GM12878 (cell line): Measurements from ENCODE around the gene CCDC81. TPM values are rescaled to one million over a fixed set of nuclear protein-coding genes. Genes with fewer than 3 reads are reported as not detected.

ENCODE experiments used
- ATAC-seq: fragments of 200-7000 bp; cut with Tn5 transposase; 3 replicates; pipeline ENCODE4 v1.9.1; 2020; ENCODE audit warnings: mild to moderate bottlenecking, moderate library complexity
- BruUV-seq: library from RNA; stranded (reverse); fragments of 400-500 nt; replicated peaks from 2 replicates; lab custom pipeline; 2021; lab: Mats Ljungman, UMichigan
- CTCF ChIA-PET: fragments of 300-600 bp; sonication (Branson Sonifier 250); formaldehyde crosslinking; extraction: SDS; loops from one replicate; lab custom pipeline; 2021; ENCODE audit warnings: inconsistent platforms; lab: Yijun Ruan, JAX
- POLR2A ChIA-PET: fragments of 350-600 bp; formaldehyde crosslinking; extraction: SDS; loops from one replicate; lab custom pipeline; 2021; ENCODE audit warnings: inconsistent platforms; lab: Charles Lee
- RAD21 ChIA-PET: fragments of 300-600 bp; sonication (Branson Sonifier 250); formaldehyde crosslinking; loops from one replicate; lab custom pipeline; 2023; ENCODE audit warnings: antibody characterized with exemption; ENCODE audit not compliant: unreplicated experiment; lab: Charles Lee
- SMC1A ChIA-PET: fragments of 300-600 bp; sonication (Branson Sonifier 250); formaldehyde crosslinking; loops from one replicate; lab custom pipeline; 2023; ENCODE audit not compliant: unreplicated experiment, uncharacterized antibody; lab: Charles Lee
- DNase-seq: peaks from one replicate; pipeline ENCODE4 v3.0.0-alpha.2; 2011; ENCODE audit warnings: low read depth, low spot score
- FAIRE-seq: peaks from 3 replicates; lab custom pipeline; 2011; peaks lifted over from hg19 to GRCh38; lab: Jason Lieb, UNC
- H2AFZ ChIP-seq: 2 replicates; pipeline ENCODE4 v1.6.0; 2011; ENCODE audit warnings: low read depth, low read length, control low read depth; ENCODE audit not compliant: control insufficient read depth
- H3K27ac ChIP-seq: 2 replicates; pipeline ENCODE4 v1.5.1; 2011; ENCODE audit warnings: control low read depth; ENCODE audit not compliant: control insufficient read depth, insufficient read depth
- H3K27me3 ChIP-seq, 2 experiments: replicated peaks in 1 of 2; 2 replicates each; pipeline versions ENCODE4 v1.6.0 to v1.6.1; 2011; ENCODE audit warnings: low read length in 1 of 2; ENCODE audit not compliant: control insufficient read depth in 2 of 2, insufficient read depth in 2 of 2
- H3K36me3 ChIP-seq, 2 experiments: 2 replicates each; pipeline ENCODE4 v1.5.1; 2011; ENCODE audit warnings: low read length in 1 of 2; ENCODE audit not compliant: control insufficient read depth in 2 of 2, insufficient read depth in 2 of 2
- H3K4me1 ChIP-seq: 2 replicates; pipeline ENCODE4 v1.6.1; 2011; ENCODE audit warnings: mild to moderate bottlenecking, low read length, moderate library complexity, mixed read lengths; ENCODE audit not compliant: control insufficient read depth, insufficient read depth
- H3K4me2 ChIP-seq: 2 replicates; pipeline ENCODE4 v1.6.0; 2011; ENCODE audit warnings: control low read depth; ENCODE audit not compliant: control insufficient read depth, insufficient read depth
- H3K4me3 ChIP-seq: fragments of 200-600 bp; sonication (generic); 2 replicates; pipeline ENCODE4 v1.5.1; 2016
- H3K79me2 ChIP-seq: 2 replicates; pipeline ENCODE4 v1.6.0; 2011; ENCODE audit warnings: low read length; ENCODE audit not compliant: control insufficient read depth, insufficient read depth
- H3K9ac ChIP-seq: 2 replicates; pipeline ENCODE4 v1.8.0; 2011; ENCODE audit warnings: low read length, control low read depth, mixed read lengths; ENCODE audit not compliant: control insufficient read depth, insufficient read depth
- H3K9me3 ChIP-seq: replicated peaks from 3 replicates; pipeline ENCODE4 v1.5.1; 2011; ENCODE audit warnings: mild to moderate bottlenecking, low read length; ENCODE audit not compliant: control insufficient read depth, insufficient read depth
- H4K20me1 ChIP-seq: 2 replicates; pipeline ENCODE4 v1.6.0; 2011; ENCODE audit not compliant: control insufficient read depth, insufficient read depth
- BRCA1 ChIP-seq: IDR thresholded peaks from 2 replicates; pipeline ENCODE4 v1.6.1; 2011; ENCODE audit warnings: low read depth, low read length, improper control_type of control experiment
- CEBPB ChIP-seq, 2 experiments: fragments of 150-350 bp in 1 of 2; IDR thresholded peaks; 2 replicates each; pipeline ENCODE4 v1.6.1; 2012 to 2014; ENCODE audit warnings: low read depth in 2 of 2, low read length in 2 of 2, borderline replicate concordance in 1 of 2, inconsistent platforms in 1 of 2
- EED ChIP-seq: sonication (generic); IDR thresholded peaks from 2 replicates; pipeline ENCODE4 v1.6.1; 2016; ENCODE audit warnings: antibody characterized with exemption, low read depth
- FOS ChIP-seq: IDR thresholded peaks from 3 replicates; pipeline ENCODE4 v1.6.1; 2011; ENCODE audit warnings: borderline replicate concordance; ENCODE audit not compliant: insufficient read length; ENCODE audit errors: extremely low read depth
- FOXK2 ChIP-seq: fragments of 450-650 bp; IDR thresholded peaks from 2 replicates; pipeline ENCODE4 v1.6.1; 2017; ENCODE audit warnings: mild to moderate bottlenecking, moderate library complexity
- MEF2B ChIP-seq: fragments of 450-650 bp; IDR thresholded peaks from 2 replicates; pipeline ENCODE4 v1.6.1; 2018; ENCODE audit warnings: mild to moderate bottlenecking, moderate library complexity; ENCODE audit not compliant: partially characterized antibody, poor library complexity, severe bottlenecking
- MYB ChIP-seq: fragments of 150-350 bp; IDR thresholded peaks from 2 replicates; pipeline ENCODE4 v1.6.1; 2014; ENCODE audit warnings: mild to moderate bottlenecking, low read depth, low read length, borderline replicate concordance
- NFYB ChIP-seq: IDR thresholded peaks from 2 replicates; pipeline ENCODE4 v1.6.1; 2011; ENCODE audit warnings: low read depth, mild to moderate bottlenecking, low read length, improper control_type of control experiment, moderate library complexity; ENCODE audit not compliant: insufficient read depth
- NRF1 ChIP-seq: conservative IDR thresholded peaks from 2 replicates; pipeline ENCODE4 v1.6.1; 2011; ENCODE audit warnings: mild to moderate bottlenecking, low read depth, low read length, improper control_type of control experiment
- RAD21 ChIP-seq: IDR thresholded peaks from 2 replicates; pipeline ENCODE4 v1.6.1; 2011; ENCODE audit warnings: mild to moderate bottlenecking, low read depth, low read length, moderate library complexity; ENCODE audit not compliant: insufficient read depth
- RBBP5 ChIP-seq: fragments of 200-600 bp; sonication (generic); conservative IDR thresholded peaks from 2 replicates; pipeline ENCODE4 v1.6.1; 2016
- SIN3A ChIP-seq: IDR thresholded peaks from 2 replicates; pipeline ENCODE4 v1.6.1; 2012; ENCODE audit warnings: low read depth, low read length, improper control_type of control experiment
- WGBS: methylation state at CpG from one replicate; pipeline ENCODE4 v1.1.6; 2016; ENCODE audit warnings: low lambda C conversion rate; ENCODE audit not compliant: insufficient replicate concordance, insufficient coverage; ENCODE audit errors: missing lambda C conversion rate; 5-methylcytosine and 5-hydroxymethylcytosine counted together
- in situ Hi-C: fragments of 300-500 bp; cut with MboI; formaldehyde crosslinking; loops from 9 replicates; pipeline ENCODE4 v1.14.3; 2018; ENCODE audit warnings: mixed read lengths
- intact Hi-C: fragments of 100-400 bp; cut with micrococcal nuclease; formaldehyde crosslinking; loops from one replicate; pipeline ENCODE4 v1.14.2; 2022; ENCODE audit not compliant: unreplicated experiment
- polyA plus RNA-seq, 11 experiments: library from polyadenylated mRNA; depleted of rRNA in 4 of 11; unstranded in 6 of 11; stranded (reverse) in 5 of 11; fragments of >200 nt; fragmentation: Nextera tagmentation in 4 of 11; fragmentation: Illumina TruSeq in 1 of 11; extraction: Ambion mirVana in 4 of 11; extraction: Trizol in 1 of 11; gene quantifications; 1 replicate in 1 of 11; 2 replicates in 10 of 11; pipeline versions ENCODE4 v1.2.1 to v1.2.3, GENCODE V29; 2011 to 2016; ENCODE audit warnings: inconsistent platforms in 2 of 11, missing spikeins in 2 of 11, low read depth in 1 of 11
- total RNA-seq, 4 experiments: library from RNA; depleted of rRNA in 3 of 4; stranded (reverse); fragments of >200 nt in 3 of 4; fragmentation: Illumina TruSeq in 1 of 4; extraction: Trizol in 1 of 4; gene quantifications; 2 replicates each; pipeline versions ENCODE4 v1.2.1 to v1.2.3, GENCODE V29; 2013 to 2021
- TF ChIP-seq, protein P1 (sequence below): IDR thresholded peaks from 2 replicates; pipeline ENCODE4 v1.6.1; 2011; ENCODE audit warnings: low read depth, low read length, improper control_type of control experiment, borderline replicate concordance
- TF ChIP-seq, protein P2 (sequence below): fragments of 450-650 bp; formaldehyde crosslinking; IDR thresholded peaks from 2 replicates; pipeline ENCODE4 v1.5.0; 2022; ENCODE audit warnings: mild to moderate bottlenecking, missing genetic modification characterization
- TF ChIP-seq, protein P3 (sequence below): fragments of 450-650 bp; conservative IDR thresholded peaks from 2 replicates; pipeline ENCODE4 v1.6.1; 2017; ENCODE audit warnings: mild to moderate bottlenecking, moderate library complexity

Gene CCDC81
- total and polyA plus RNA-seq, 10 of the 15 experiments (the other 5 are each of a cell fraction or from before 2014, with no cell fraction given) = 0.06 to 0.53 (median 0.22) TPM

DNA sequence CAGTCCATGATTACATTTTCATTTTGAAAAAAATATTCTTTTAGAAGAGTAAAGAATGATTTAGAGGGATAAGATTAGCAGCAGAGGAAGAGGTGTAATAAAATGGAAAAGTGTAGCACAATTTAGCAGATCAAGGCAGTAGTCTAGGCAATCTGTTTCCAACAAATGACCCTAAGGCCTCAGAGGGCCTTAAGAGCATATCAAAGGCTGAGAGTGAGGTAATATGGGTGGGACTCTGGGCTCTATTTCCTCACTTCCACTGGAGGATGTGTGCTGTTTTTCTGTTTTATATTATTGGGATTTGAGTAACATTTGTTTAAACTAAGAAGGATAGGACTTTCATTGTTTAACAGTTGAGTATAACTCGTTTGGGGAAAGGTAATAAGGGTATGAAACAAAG is 28.8 kb downstream of the CCDC81 start:
- Histone ChIP-seq H3K4me2 (no peak overlapping the region), H3K4me1 (no peaks in the 10 kb centered on the region), H3K9me3 (no peaks in the 10 kb centered on the region), H3K4me3 (no peak overlapping the region), H3K27me3 (no peaks in the 10 kb centered on the region), H3K36me3 (no peaks in the 10 kb centered on the region), H4K20me1 (no peaks in the 10 kb centered on the region), H3K27ac (no peak overlapping the region), H3K79me2 (no peaks in the 10 kb centered on the region), H2AFZ (no peak overlapping the region)
- POLR2A ChIA-PET = no interaction called here
- RAD21 ChIA-PET = no interaction called here
- FAIRE-seq = no peak
- CTCF ChIA-PET = no interaction called here
- SMC1A ChIA-PET = interaction anchor here (1.5 kb wide), 1 partner anchor 15 kb away, joined by 3 read pairs; no protein-coding TSS in a partner anchor
- in situ Hi-C loops = no loop called here
- no peak for DNase-seq
- intact Hi-C loops = no loop called here
- 0% methylated on average over 1 of the region's 1 CpG for WGBS
- no peak for ATAC-seq
- TF ChIP-seq EED (no peak), RBBP5 (no peak), CEBPB (IDR thresholded peaks at IDR 0.05; ENCODE audit: borderline replicate concordance in 1 of 2, low read depth in 2 of 2, low read length in 2 of 2) (no peak), NRF1 (no peak), NFYB (no peak), MYB (no peak), BRCA1 (no peak), FOS (no peak), SIN3A (no peak), MEF2B (no peak), FOXK2 (no peak), RAD21 (no peak)
- TF ChIP-seq, protein P1, sequence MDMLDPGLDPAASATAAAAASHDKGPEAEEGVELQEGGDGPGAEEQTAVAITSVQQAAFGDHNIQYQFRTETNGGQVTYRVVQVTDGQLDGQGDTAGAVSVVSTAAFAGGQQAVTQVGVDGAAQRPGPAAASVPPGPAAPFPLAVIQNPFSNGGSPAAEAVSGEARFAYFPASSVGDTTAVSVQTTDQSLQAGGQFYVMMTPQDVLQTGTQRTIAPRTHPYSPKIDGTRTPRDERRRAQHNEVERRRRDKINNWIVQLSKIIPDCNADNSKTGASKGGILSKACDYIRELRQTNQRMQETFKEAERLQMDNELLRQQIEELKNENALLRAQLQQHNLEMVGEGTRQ = no peak
- TF ChIP-seq, protein P2, sequence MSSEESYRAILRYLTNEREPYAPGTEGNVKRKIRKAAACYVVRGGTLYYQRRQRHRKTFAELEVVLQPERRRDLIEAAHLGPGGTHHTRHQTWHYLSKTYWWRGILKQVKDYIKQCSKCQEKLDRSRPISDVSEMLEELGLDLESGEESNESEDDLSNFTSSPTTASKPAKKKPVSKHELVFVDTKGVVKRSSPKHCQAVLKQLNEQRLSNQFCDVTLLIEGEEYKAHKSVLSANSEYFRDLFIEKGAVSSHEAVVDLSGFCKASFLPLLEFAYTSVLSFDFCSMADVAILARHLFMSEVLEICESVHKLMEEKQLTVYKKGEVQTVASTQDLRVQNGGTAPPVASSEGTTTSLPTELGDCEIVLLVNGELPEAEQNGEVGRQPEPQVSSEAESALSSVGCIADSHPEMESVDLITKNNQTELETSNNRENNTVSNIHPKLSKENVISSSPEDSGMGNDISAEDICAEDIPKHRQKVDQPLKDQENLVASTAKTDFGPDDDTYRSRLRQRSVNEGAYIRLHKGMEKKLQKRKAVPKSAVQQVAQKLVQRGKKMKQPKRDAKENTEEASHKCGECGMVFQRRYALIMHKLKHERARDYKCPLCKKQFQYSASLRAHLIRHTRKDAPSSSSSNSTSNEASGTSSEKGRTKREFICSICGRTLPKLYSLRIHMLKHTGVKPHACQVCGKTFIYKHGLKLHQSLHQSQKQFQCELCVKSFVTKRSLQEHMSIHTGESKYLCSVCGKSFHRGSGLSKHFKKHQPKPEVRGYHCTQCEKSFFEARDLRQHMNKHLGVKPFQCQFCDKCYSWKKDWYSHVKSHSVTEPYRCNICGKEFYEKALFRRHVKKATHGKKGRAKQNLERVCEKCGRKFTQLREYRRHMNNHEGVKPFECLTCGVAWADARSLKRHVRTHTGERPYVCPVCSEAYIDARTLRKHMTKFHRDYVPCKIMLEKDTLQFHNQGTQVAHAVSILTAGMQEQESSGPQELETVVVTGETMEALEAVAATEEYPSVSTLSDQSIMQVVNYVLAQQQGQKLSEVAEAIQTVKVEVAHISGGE (CRISPR knock-in tag) = no peak
- TF ChIP-seq, protein P3, sequence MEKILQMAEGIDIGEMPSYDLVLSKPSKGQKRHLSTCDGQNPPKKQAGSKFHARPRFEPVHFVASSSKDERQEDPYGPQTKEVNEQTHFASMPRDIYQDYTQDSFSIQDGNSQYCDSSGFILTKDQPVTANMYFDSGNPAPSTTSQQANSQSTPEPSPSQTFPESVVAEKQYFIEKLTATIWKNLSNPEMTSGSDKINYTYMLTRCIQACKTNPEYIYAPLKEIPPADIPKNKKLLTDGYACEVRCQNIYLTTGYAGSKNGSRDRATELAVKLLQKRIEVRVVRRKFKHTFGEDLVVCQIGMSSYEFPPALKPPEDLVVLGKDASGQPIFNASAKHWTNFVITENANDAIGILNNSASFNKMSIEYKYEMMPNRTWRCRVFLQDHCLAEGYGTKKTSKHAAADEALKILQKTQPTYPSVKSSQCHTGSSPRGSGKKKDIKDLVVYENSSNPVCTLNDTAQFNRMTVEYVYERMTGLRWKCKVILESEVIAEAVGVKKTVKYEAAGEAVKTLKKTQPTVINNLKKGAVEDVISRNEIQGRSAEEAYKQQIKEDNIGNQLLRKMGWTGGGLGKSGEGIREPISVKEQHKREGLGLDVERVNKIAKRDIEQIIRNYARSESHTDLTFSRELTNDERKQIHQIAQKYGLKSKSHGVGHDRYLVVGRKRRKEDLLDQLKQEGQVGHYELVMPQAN = no peak
- TF ChIP-seq, all 136 proteins: peak for 0
- no peak overlapping the region for H3K9ac ChIP-seq
- no TSS peak for BruUV-seq
